Trophoblast cell (in vitro differentiated cells and primary cell): ENCODE data around the gene RIMBP2.

Source experiments
- DNase-seq, 2 donors: peaks; one replicate each; pipeline ENCODE4 v3.0.0-alpha.2; 2016
- H2AFZ ChIP-seq: 2 replicates; pipeline ENCODE4 v1.6.1; 2013; ENCODE audit warnings: low read length, moderate library complexity, mild to moderate bottlenecking; ENCODE audit not compliant: insufficient read depth, poor library complexity
- H2AK5ac ChIP-seq: 2 replicates; pipeline ENCODE4 v1.6.1; 2013; ENCODE audit warnings: mild to moderate bottlenecking, low read length
- H2BK120ac ChIP-seq: 2 replicates; pipeline ENCODE4 v1.6.1; 2013; ENCODE audit warnings: low read length, mild to moderate bottlenecking, moderate library complexity; ENCODE audit not compliant: insufficient read depth, poor library complexity
- H2BK12ac ChIP-seq: 2 replicates; pipeline ENCODE4 v1.6.1; 2013; ENCODE audit warnings: mild to moderate bottlenecking, low read length, moderate library complexity
- H2BK5ac ChIP-seq: 2 replicates; pipeline ENCODE4 v1.6.1; 2013; ENCODE audit warnings: low read length, low read depth, moderate library complexity, mild to moderate bottlenecking; ENCODE audit not compliant: poor library complexity
- H3K14ac ChIP-seq: 2 replicates; pipeline ENCODE4 v1.6.1; 2013; ENCODE audit warnings: mild to moderate bottlenecking, low read length
- H3K18ac ChIP-seq: 2 replicates; pipeline ENCODE4 v1.6.1; 2013; ENCODE audit warnings: mild to moderate bottlenecking, low read length
- H3K23ac ChIP-seq: 2 replicates; pipeline ENCODE4 v1.6.1; 2013; ENCODE audit warnings: low read length
- H3K27ac ChIP-seq: 2 replicates; pipeline ENCODE4 v1.5.1; 2013; ENCODE audit warnings: low read depth, mild to moderate bottlenecking, inconsistent platforms, low read length, moderate library complexity
- H3K27me3 ChIP-seq: 2 replicates; pipeline ENCODE4 v1.6.1; 2013; ENCODE audit warnings: inconsistent platforms, mild to moderate bottlenecking, low read length, moderate library complexity; ENCODE audit not compliant: insufficient read depth
- H3K36me3 ChIP-seq, 2 experiments: 1 replicate in 1 of 2; 2 replicates in 1 of 2; pipeline ENCODE4 v1.6.1; 2013; ENCODE audit warnings: low read length in 2 of 2, mild to moderate bottlenecking in 2 of 2, moderate library complexity in 1 of 2; ENCODE audit not compliant: insufficient read depth in 2 of 2, control insufficient read depth in 1 of 2
- H3K4ac ChIP-seq: 2 replicates; pipeline ENCODE4 v1.6.1; 2013; ENCODE audit warnings: low read depth, mild to moderate bottlenecking, low read length, moderate library complexity
- H3K4me1 ChIP-seq, 2 experiments: 1 replicate in 1 of 2; 2 replicates in 1 of 2; pipeline ENCODE4 v1.6.1; 2013; ENCODE audit warnings: low read length in 2 of 2, mild to moderate bottlenecking in 2 of 2, moderate library complexity in 1 of 2; ENCODE audit not compliant: insufficient read depth in 2 of 2, control insufficient read depth in 1 of 2
- H3K4me2 ChIP-seq: 2 replicates; pipeline ENCODE4 v1.6.1; 2013; ENCODE audit warnings: inconsistent platforms, mild to moderate bottlenecking, low read length, moderate library complexity
- H3K4me3 ChIP-seq: 2 replicates; pipeline ENCODE4 v1.5.1; 2013; ENCODE audit warnings: mild to moderate bottlenecking, low read depth, low read length, inconsistent platforms
- H3K79me1 ChIP-seq: one replicate; pipeline ENCODE4 v1.6.1; 2013; ENCODE audit warnings: low read length
- H3K79me2 ChIP-seq: 2 replicates; pipeline ENCODE4 v1.6.1; 2013; ENCODE audit warnings: low read length, mild to moderate bottlenecking; ENCODE audit not compliant: control insufficient read depth, insufficient read depth, poor library complexity
- H3K9ac ChIP-seq: 2 replicates; pipeline ENCODE4 v1.6.1; 2013; ENCODE audit warnings: mild to moderate bottlenecking, low read length
- H3K9me3 ChIP-seq: 2 replicates; pipeline ENCODE4 v1.6.1; 2013; ENCODE audit warnings: low read depth, mild to moderate bottlenecking, control low read depth, inconsistent platforms, low read length; ENCODE audit not compliant: insufficient read depth
- H4K12ac ChIP-seq: 2 replicates; pipeline ENCODE4 v1.6.1; 2013; ENCODE audit warnings: low read depth, mild to moderate bottlenecking, low read length, moderate library complexity
- H4K8ac ChIP-seq: 2 replicates; pipeline ENCODE4 v1.6.1; 2013; ENCODE audit warnings: low read depth, mild to moderate bottlenecking, low read length, moderate library complexity
- H4K91ac ChIP-seq: one replicate; pipeline ENCODE4 v1.6.1; 2013; ENCODE audit warnings: low read depth, mild to moderate bottlenecking, low read length, moderate library complexity
- WGBS: extraction: QIAGEN DNeasy Blood & Tissue Kit; methylation state at CpG from one replicate; pipeline ENCODE4 v1.1.7; 2013; ENCODE audit warnings: missing lambda C conversion rate; ENCODE audit not compliant: insufficient read length, insufficient coverage; ENCODE audit errors: extremely low coverage; 5-methylcytosine and 5-hydroxymethylcytosine counted together

The RIMBP2 gene

DNA sequence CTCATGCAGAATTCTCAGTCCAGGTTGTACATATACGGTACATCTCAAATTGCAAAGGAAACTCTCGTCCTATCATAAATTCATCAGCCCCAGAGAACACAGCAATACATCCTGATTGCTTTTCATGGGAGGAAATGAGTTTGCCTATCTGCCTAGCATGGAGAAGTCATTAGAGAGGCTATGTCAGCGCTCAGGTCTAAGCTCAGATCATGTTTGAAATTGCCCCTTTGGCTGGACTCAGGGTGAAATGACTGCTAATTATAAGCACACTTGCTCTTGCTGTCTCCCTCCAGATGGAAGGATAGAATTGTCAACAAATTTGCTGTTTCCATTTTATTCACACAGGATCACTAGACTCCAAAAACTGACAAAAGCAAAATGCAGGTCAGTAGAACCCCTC, 178.4 kb downstream of the RIMBP2 start:
- Histone ChIP-seq H3K14ac (no peak overlapping the region), H3K27ac (no peak overlapping the region), H3K79me2 (no peaks in the 10 kb centered on the region), H3K18ac (no peak overlapping the region), H3K4me1 (no peaks in the 10 kb centered on the region), H4K91ac (no peak overlapping the region), H3K23ac (no peak overlapping the region), H2BK120ac (no peak overlapping the region), H3K36me3 (no peaks in the 10 kb centered on the region), H3K9ac (no peak overlapping the region), H3K4me2 (no peak overlapping the region), H2BK12ac (no peak overlapping the region), H3K79me1 (no peaks in the 10 kb centered on the region), H2AFZ (no peak overlapping the region), H2AK5ac (no peak overlapping the region), H3K27me3 (no peaks in the 10 kb centered on the region), H3K4me3 (no peak overlapping the region), H4K12ac (no peak overlapping the region), H3K9me3 (peaks cover 10% of the 10 kb centered on the region), H3K4ac (no peak overlapping the region), H4K8ac (no peak overlapping the region), H2BK5ac (no peak overlapping the region)
- WGBS, result no CpG with 5 or more reads among the region's 3 CpGs
- DNase-seq, result no peak

GRCh38 chr12:130537051-130537450, 179.0 kb downstream of the RIMBP2 start:
- no peak overlapping the region for H3K9ac ChIP-seq
- WGBS, result no CpG with 5 or more reads among the region's 6 CpGs
- no peak for DNase-seq
- no peak overlapping the region for H4K12ac ChIP-seq
- no peak overlapping the region for H3K27ac ChIP-seq
- H3K4me1 ChIP-seq, result no peaks in the 10 kb centered on the region
- H2BK120ac ChIP-seq, result no peak overlapping the region
- no peaks in the 10 kb centered on the region for H3K79me1 ChIP-seq
- no peak overlapping the region for H2AFZ ChIP-seq
- peaks cover 10% of the 10 kb centered on the region for H3K9me3 ChIP-seq
- H4K91ac ChIP-seq, result no peak overlapping the region
- H3K36me3 ChIP-seq, result no peaks in the 10 kb centered on the region
- no peak overlapping the region for H2BK12ac ChIP-seq
- H4K8ac ChIP-seq, result no peak overlapping the region
- no peak overlapping the region for H2AK5ac ChIP-seq
- no peak overlapping the region for H2BK5ac ChIP-seq
- no peak overlapping the region for H3K4me3 ChIP-seq
- H3K79me2 ChIP-seq, result no peaks in the 10 kb centered on the region
- no peak overlapping the region for H3K23ac ChIP-seq
- H3K27me3 ChIP-seq, result no peaks in the 10 kb centered on the region
- no peak overlapping the region for H3K4me2 ChIP-seq
- no peak overlapping the region for H3K18ac ChIP-seq
- H3K14ac ChIP-seq, result no peak overlapping the region
- H3K4ac ChIP-seq, result no peak overlapping the region

DNA sequence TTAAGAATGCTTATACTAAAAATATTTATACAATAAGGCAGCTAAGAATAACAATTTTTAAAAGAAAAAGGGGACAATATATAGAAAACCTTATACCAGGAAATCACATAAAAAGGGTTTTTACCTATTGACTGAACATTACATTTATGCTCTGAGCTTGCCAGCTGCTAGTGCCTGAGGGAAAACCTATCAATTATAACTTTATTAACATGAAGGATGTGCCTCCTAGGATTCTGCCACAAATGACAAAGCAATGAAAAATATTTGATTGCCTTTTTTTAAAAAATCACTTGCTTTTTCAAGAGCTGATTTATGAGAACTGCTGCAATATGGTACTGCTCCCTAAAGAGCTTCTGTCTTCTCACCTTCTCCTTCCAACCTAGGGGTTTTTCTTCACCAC, 185.7 kb downstream of the RIMBP2 start:
- H3K27ac ChIP-seq, result no peak overlapping the region
- no peaks in the 10 kb centered on the region for H3K9me3 ChIP-seq
- no peak overlapping the region for H4K12ac ChIP-seq
- no peak overlapping the region for H3K23ac ChIP-seq
- H3K9ac ChIP-seq, result no peak overlapping the region
- DNase-seq, result no peak
- H2BK12ac ChIP-seq, result no peak overlapping the region
- H3K36me3 ChIP-seq, result no peaks in the 10 kb centered on the region
- no peak overlapping the region for H4K8ac ChIP-seq
- no peak overlapping the region for H3K4ac ChIP-seq
- no peak overlapping the region for H4K91ac ChIP-seq
- no peak overlapping the region for H3K14ac ChIP-seq
- H2AFZ ChIP-seq, result no peak overlapping the region
- H3K4me3 ChIP-seq, result no peak overlapping the region
- no peaks in the 10 kb centered on the region for H3K79me1 ChIP-seq
- no peak overlapping the region for H3K4me2 ChIP-seq
- H2BK5ac ChIP-seq, result no peak overlapping the region
- H3K79me2 ChIP-seq, result no peaks in the 10 kb centered on the region
- H2AK5ac ChIP-seq, result no peak overlapping the region
- no peak overlapping the region for H3K18ac ChIP-seq
- no peak overlapping the region for H2BK120ac ChIP-seq
- no peaks in the 10 kb centered on the region for H3K27me3 ChIP-seq
- no peaks in the 10 kb centered on the region for H3K4me1 ChIP-seq

DNA sequence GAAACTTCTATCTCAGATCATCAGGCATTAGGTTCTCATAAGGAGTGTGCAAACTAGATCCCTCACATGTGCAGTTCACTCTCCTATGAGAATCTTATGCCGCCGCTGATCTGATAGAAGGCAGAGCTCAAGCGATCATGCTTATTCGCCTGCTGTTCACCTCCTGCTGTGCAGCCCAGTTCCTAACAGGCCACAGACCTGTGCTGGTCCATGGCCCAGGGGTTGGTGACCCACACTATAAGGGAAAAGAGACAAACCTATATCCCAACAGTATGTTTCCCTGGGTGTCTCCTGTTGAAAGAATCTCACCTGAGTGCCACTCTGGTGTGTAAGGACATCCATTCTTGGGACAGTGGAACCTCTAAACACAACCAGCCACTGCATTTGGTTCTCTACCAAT, 186.3 kb downstream of the RIMBP2 start:
- Histone ChIP-seq H3K27ac (no peak overlapping the region), H3K27me3 (no peaks in the 10 kb centered on the region), H3K79me2 (no peaks in the 10 kb centered on the region), H4K12ac (no peak overlapping the region), H3K14ac (no peak overlapping the region), H3K79me1 (no peaks in the 10 kb centered on the region), H3K36me3 (no peaks in the 10 kb centered on the region), H2BK5ac (no peak overlapping the region), H3K23ac (no peak overlapping the region), H3K9me3 (no peaks in the 10 kb centered on the region), H3K4me1 (no peaks in the 10 kb centered on the region), H3K4me3 (no peak overlapping the region), H2AFZ (no peak overlapping the region), H2BK120ac (no peak overlapping the region), H4K8ac (no peak overlapping the region), H3K18ac (no peak overlapping the region), H3K4me2 (no peak overlapping the region), H2AK5ac (no peak overlapping the region), H3K4ac (no peak overlapping the region), H4K91ac (no peak overlapping the region), H3K9ac (no peak overlapping the region), H2BK12ac (no peak overlapping the region)
- no CpG with 5 or more reads among the region's 4 CpGs for WGBS
- no peak for DNase-seq

DNA sequence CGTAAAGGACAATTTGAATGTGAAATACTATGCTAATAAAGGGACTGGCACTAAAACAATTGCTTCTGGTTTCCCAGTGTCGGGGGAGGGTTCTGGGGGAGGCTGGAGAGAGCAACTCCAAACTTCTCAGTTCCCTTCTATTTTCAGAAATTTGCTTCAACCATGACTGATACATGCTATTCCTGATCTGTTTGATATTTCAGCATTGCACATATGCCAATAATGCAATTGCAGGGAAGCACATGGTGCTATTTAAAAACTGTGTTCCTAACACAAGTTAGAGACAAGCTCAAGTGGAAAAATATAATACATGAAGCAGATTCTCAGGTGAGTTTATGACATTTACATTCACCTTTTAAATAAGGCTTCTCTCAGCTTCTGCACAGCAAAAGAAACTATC, 188.9 kb downstream of the RIMBP2 start:
- WGBS, result no CpG with 5 or more reads among the region's 2 CpGs
- Histone ChIP-seq H3K9me3 (no peaks in the 10 kb centered on the region), H3K27me3 (no peaks in the 10 kb centered on the region), H4K12ac (no peak overlapping the region), H2AFZ (no peak overlapping the region), H3K9ac (no peak overlapping the region), H3K4me1 (no peaks in the 10 kb centered on the region), H3K36me3 (no peaks in the 10 kb centered on the region), H4K91ac (no peak overlapping the region), H3K14ac (no peak overlapping the region), H3K79me2 (no peaks in the 10 kb centered on the region), H3K79me1 (no peaks in the 10 kb centered on the region), H2AK5ac (no peak overlapping the region), H3K4ac (no peak overlapping the region), H3K18ac (no peak overlapping the region), H2BK5ac (no peak overlapping the region), H4K8ac (no peak overlapping the region), H3K23ac (no peak overlapping the region), H2BK120ac (no peak overlapping the region), H3K27ac (no peak overlapping the region), H2BK12ac (no peak overlapping the region), H3K4me3 (no peak overlapping the region), H3K4me2 (no peak overlapping the region)
- DNase-seq, result no peak
